ENCODE results near the gene SAMD9.
"Not testable (repeated sequence)": the region's sequence is repeated elsewhere in the genome, so short reads cannot be mapped to it uniquely, and the experiment has no call there.

SAMD9 gene

DNA sequence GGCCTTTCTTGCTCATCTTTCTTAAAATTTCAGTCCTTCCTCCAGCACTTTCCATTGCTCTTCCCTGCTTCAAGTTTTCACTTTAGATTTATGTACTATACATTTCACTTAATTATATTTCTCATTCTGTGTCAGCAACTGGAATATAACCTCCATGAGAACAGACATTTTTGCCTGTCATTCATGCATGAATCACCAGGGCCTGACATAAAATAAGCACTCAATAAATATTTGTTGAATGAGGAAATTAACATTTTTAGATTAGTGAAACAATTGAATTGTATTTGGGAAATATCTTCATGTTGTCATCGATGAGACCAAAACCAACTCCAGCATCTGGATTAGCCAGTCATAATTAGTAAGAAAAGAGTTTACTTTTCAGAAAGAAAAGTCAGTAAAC is 24.3 kb upstream of the SAMD9 start:
- TF ChIP-seq ZFX (IDR thresholded peaks at IDR 0.05), result no peak
- TF ChIP-seq, protein P1, sequence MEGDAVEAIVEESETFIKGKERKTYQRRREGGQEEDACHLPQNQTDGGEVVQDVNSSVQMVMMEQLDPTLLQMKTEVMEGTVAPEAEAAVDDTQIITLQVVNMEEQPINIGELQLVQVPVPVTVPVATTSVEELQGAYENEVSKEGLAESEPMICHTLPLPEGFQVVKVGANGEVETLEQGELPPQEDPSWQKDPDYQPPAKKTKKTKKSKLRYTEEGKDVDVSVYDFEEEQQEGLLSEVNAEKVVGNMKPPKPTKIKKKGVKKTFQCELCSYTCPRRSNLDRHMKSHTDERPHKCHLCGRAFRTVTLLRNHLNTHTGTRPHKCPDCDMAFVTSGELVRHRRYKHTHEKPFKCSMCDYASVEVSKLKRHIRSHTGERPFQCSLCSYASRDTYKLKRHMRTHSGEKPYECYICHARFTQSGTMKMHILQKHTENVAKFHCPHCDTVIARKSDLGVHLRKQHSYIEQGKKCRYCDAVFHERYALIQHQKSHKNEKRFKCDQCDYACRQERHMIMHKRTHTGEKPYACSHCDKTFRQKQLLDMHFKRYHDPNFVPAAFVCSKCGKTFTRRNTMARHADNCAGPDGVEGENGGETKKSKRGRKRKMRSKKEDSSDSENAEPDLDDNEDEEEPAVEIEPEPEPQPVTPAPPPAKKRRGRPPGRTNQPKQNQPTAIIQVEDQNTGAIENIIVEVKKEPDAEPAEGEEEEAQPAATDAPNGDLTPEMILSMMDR (conservative IDR thresholded peaks at IDR 0.05), result no peak
- no peak overlapping the region for H3K27ac ChIP-seq

DNA sequence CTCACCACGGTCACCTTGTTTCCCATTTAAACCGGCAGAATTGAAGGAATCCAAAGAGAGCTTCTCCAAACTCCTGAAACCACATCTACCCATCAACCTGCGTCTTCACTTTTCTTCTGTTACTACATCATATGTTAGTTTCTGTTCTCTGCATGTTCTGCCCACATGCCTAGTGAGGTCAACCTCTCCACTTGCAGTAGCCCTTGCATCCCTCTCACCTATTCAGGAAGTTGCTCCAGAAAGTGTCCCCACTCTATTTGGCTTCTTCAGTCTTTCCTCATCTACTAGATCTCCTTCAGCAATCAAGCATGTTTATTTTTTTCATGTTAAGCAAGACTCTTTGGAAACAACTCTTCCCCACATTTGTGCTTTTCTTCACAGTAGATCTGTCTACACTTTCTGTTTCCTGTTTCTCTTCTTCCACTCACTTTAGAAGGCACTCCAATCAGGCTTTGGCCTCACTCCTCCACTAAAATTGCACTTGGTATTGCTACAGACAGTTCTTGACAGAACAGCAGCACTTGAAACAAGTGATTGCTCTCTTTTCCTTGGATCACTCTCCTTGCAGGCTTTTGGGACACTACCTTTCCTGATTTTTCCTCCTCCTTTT is 22.9 kb upstream of the SAMD9 start:
- no peak overlapping the region for H3K27ac ChIP-seq
- TF ChIP-seq, protein P1 (conservative IDR thresholded peaks at IDR 0.05), result no peak

DNA sequence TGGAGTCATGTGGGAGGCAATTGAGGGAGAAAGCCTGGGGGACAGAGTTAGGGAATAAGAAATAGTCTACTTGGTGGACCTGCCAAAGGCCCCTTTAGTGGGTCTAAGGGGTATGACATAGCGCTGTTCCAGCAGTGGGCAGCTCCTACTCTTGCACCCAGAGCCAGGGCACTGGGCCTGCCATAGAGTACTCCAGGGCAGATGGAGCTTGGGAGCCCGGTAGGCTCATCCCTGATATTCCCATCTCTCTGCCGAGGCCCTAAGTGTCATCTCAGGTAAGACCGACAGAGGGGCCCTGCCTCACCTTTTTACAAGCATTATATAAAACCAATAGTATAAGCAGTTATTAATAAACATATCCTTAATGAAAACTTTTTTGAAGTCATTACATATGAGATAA is 20.8 kb upstream of the SAMD9 start:
- no peak overlapping the region for H3K27ac ChIP-seq
- TF ChIP-seq ZFX (IDR thresholded peaks at IDR 0.05), result no peak
- TF ChIP-seq, protein P1 (conservative IDR thresholded peaks at IDR 0.05), result no peak

DNA sequence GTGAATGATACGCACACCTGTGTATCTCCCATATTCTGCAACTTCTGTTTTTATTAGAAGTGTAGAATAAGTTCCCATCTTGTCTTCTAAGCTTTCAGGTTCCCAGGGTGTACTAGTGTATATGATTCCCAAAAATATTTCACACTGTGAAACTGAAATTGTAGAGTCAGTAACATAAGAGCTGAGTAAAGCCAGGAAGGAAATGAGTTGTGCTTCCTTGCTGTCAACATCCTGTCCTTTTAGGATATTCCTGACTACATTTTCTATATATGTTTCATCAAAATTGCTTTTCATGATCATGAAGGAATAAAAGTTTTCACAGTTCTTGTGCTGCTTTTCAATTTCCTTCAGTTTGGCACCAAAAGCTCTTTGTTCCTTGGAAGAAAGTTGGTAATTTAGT is 15.2 kb upstream of the SAMD9 start:
- TF ChIP-seq, protein P1 (conservative IDR thresholded peaks at IDR 0.05), result no peak
- TF ChIP-seq ZFX (IDR thresholded peaks at IDR 0.05), result no peak
- H3K27ac ChIP-seq, result no peak overlapping the region

DNA sequence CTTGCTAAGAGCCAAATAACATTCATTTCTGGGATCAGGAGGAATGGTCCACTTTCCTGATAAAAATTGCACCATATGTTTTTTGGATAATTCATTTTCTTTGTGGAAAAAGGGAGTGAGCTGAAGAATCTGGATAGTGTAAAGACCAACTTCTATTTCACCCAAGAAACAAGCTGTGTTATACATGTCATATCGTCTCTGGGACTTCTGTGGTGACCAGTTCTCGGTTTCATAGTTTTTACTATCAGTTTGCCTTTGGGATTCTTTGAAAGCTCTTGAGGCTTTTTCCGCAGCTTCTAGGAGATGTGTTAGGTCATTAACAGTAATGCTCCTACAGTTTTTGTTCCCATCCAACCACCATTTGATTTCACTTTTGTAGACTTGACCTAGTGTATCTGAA is 14.4 kb upstream of the SAMD9 start:
- no peak overlapping the region for H3K27ac ChIP-seq
- TF ChIP-seq ZFX (IDR thresholded peaks at IDR 0.05), result no peak

DNA sequence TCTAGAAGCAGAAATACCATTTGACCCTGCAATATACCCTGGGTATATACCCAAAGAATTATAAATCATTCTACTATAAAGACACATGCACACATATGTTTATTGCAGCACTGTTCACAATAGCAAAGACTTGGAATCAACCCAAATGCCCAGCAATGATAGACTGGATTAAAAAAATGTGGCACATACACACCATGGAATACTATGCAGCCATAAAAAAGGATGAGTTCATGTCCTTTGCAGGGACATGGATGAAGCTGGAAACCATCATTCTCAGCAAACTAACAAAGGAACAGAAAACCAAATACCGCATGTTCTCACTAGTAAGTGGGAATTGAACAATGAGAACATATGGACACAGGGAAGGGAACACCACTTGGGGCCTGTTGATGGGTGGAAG is 9.2 kb upstream of the SAMD9 start:
- H3K27ac ChIP-seq, result not testable (repeated sequence)

DNA sequence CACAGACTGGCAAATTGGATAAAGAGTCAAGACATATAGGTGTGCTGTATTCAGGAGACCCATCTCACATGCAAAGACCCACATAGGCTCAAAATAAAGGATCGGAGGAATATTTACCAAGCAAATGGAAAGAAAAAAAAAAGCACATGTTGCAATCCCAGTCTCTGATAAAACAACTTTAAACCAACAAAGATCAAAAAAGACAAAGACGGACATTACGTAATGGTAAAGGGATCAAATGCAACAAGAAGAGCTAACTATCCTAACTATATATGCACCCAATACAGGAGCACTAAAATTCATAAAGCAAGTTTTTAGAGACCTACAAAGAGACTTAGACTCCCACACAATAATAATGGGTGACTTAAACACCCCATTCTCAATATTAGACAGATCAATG is 5.8 kb upstream of the SAMD9 start:
- H3K27ac ChIP-seq, result not testable (repeated sequence)

DNA sequence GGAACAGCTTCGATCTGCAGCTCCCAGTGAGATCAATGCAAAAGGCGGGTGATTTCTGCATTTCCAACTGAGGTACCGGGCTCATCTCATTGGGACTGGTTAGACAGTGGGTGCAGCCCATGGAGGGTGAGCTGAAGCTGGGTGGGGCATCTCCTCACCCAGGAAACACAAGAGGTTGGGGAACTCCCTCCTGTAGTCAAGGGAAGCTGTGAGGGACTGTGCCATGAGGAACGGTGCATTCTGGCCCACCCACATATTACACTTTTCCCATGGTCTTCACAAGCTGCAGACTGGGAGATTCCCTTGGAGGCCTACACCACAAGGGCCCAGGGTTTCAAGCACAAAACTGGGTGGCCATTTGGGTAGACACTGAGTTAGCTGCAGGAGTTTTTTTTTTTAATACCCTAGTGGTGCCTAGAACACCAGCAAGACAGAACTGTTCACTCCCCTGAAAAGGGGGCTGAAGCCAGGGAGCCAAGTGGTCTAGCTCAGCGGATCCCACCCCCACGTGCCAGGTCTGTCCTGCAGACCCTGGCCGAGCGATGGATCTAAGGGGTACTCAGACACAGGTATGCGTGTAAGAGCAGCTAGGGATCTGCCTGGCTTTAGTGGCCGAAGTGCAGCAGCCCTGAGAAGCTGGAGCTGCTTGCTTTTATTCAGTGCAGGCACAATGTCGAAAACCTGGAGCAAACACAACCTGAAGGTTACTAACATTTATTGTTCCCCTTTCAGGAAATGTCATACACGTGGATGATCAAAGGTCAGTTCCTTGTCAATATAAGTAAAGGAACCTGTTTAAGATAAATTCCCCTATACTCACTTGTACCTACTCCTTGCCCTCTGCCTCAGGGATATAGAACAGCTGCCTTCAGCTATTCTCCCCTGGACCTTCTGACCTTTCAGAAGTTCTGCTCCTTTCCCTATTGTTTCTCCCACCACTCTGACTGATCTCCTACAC is 3.1 kb upstream of the SAMD9 start:
- TF ChIP-seq, protein P1 (conservative IDR thresholded peaks at IDR 0.05), result no peak
- no peak for TF ChIP-seq ZFX (IDR thresholded peaks at IDR 0.05)
- no peak overlapping the region for H3K27ac ChIP-seq

Data from C4-2B (cell line).